ENCODE results near the gene THAP4. TPM values are rescaled to one million over a fixed set of nuclear protein-coding genes. Genes with fewer than 3 reads are reported as not detected.
A peak's percentile ranks its signal among the peaks of the same experiment; 100 is the strongest.

The THAP4 gene
- total RNA-seq, 1 experiment from 2014 or later: 88.6 TPM

DNA sequence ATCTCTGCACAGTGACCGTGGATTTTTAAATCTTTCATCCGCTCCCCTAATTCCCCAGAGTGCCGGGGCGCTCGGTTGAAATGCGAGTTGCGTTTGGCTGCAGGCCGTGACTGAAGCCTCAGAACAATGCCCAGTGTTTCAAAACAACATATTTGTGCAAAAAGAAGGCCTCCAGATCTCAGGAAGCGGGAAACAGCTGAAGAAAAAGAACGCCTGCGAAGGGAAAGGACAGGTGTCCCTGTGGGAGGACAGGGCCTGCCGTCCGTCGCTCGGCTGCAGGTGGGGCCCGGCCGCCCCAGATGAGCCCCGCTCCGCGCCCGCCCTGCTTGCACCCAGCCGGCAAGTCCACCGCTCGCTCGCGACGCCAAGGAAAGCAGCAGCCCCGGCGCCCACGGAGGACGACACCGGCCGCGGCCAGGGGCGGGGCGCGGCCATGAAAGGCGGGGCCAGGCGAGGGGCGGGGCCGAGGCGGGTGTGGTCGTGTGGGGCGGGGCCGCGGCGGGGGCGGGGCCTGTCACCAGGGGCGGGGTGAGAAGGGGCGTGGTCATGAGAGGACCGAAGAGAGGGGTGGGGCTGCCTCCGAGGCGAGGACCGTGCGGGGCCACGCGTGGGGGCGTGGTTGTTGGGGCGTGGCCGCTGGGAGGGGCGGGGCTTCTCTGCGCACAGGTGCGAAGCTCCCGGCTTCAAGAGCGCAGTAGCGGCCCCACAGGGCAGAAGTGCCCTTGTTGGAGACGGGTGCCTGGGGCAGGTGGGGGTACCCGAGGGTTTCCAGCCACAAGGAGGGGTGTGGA, 96.0 kb downstream of the THAP4 start (continued):
- TF ChIP-seq, protein P1, sequence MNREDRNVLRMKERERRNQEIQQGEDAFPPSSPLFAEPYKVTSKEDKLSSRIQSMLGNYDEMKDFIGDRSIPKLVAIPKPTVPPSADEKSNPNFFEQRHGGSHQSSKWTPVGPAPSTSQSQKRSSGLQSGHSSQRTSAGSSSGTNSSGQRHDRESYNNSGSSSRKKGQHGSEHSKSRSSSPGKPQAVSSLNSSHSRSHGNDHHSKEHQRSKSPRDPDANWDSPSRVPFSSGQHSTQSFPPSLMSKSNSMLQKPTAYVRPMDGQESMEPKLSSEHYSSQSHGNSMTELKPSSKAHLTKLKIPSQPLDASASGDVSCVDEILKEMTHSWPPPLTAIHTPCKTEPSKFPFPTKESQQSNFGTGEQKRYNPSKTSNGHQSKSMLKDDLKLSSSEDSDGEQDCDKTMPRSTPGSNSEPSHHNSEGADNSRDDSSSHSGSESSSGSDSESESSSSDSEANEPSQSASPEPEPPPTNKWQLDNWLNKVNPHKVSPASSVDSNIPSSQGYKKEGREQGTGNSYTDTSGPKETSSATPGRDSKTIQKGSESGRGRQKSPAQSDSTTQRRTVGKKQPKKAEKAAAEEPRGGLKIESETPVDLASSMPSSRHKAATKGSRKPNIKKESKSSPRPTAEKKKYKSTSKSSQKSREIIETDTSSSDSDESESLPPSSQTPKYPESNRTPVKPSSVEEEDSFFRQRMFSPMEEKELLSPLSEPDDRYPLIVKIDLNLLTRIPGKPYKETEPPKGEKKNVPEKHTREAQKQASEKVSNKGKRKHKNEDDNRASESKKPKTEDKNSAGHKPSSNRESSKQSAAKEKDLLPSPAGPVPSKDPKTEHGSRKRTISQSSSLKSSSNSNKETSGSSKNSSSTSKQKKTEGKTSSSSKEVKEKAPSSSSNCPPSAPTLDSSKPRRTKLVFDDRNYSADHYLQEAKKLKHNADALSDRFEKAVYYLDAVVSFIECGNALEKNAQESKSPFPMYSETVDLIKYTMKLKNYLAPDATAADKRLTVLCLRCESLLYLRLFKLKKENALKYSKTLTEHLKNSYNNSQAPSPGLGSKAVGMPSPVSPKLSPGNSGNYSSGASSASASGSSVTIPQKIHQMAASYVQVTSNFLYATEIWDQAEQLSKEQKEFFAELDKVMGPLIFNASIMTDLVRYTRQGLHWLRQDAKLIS (CRISPR knock-in tag; IDR thresholded peaks at IDR 0.05; ENCODE audit: borderline replicate concordance): no peak
- TF ChIP-seq ETV6 (CRISPR knock-in tag; IDR thresholded peaks at IDR 0.05) (0 out of 2 replicates have a peak, but pooled peaks have one; percentile 77), ATF2 (CRISPR knock-in tag; IDR thresholded peaks at IDR 0.05; ENCODE audit: borderline replicate concordance, low read depth) (no peak), HMGA2 (CRISPR knock-in tag; IDR thresholded peaks at IDR 0.05) (no peak), JAZF1 (CRISPR knock-in tag; IDR thresholded peaks at IDR 0.05) (no peak), E2F1 (CRISPR knock-in tag; IDR thresholded peaks at IDR 0.05) (no peak), FOXK1 (CRISPR knock-in tag; IDR thresholded peaks at IDR 0.05) (no peak), MYBL2 (CRISPR knock-in tag; IDR thresholded peaks at IDR 0.05) (peak; percentile 64; the same call in 1 of the 2 replicates), RORB (CRISPR knock-in tag; IDR thresholded peaks at IDR 0.05) (no peak), OVOL2 (CRISPR knock-in tag; IDR thresholded peaks at IDR 0.05; ENCODE audit: borderline replicate concordance) (no peak), NFE2L1 (CRISPR knock-in tag; IDR thresholded peaks at IDR 0.05) (no peak), ZNF263 (CRISPR knock-in tag; IDR thresholded peaks at IDR 0.05; ENCODE audit: low read depth) (no peak), TEAD1 (CRISPR knock-in tag; IDR thresholded peaks at IDR 0.05) (no peak), GABPB1 (CRISPR knock-in tag; IDR thresholded peaks at IDR 0.05) (no peak), TCF7 (CRISPR knock-in tag; IDR thresholded peaks at IDR 0.05; ENCODE audit: low read depth) (no peak), FOXP4 (CRISPR knock-in tag; IDR thresholded peaks at IDR 0.05) (no peak), KAT7 (CRISPR knock-in tag; IDR thresholded peaks at IDR 0.05; ENCODE audit: borderline replicate concordance) (no peak), EMX1 (CRISPR knock-in tag; IDR thresholded peaks at IDR 0.05) (no peak), ZNF232 (CRISPR knock-in tag; IDR thresholded peaks at IDR 0.05) (0 out of 2 replicates have a peak, but pooled peaks have one; percentile 33), ZNF138 (CRISPR knock-in tag; conservative IDR thresholded peaks at IDR 0.05) (no peak; the same call in 1 of the 2 replicates)
- TF ChIP-seq, protein P2, sequence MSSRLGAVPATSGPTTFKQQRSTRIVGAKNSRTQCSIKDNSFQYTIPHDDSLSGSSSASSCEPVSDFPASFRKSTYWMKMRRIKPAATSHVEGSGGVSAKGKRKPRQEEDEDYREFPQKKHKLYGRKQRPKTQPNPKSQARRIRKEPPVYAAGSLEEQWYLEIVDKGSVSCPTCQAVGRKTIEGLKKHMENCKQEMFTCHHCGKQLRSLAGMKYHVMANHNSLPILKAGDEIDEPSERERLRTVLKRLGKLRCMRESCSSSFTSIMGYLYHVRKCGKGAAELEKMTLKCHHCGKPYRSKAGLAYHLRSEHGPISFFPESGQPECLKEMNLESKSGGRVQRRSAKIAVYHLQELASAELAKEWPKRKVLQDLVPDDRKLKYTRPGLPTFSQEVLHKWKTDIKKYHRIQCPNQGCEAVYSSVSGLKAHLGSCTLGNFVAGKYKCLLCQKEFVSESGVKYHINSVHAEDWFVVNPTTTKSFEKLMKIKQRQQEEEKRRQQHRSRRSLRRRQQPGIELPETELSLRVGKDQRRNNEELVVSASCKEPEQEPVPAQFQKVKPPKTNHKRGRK (CRISPR knock-in tag; IDR thresholded peaks at IDR 0.05; ENCODE audit: borderline replicate concordance): no peak
- TF ChIP-seq, protein P3, sequence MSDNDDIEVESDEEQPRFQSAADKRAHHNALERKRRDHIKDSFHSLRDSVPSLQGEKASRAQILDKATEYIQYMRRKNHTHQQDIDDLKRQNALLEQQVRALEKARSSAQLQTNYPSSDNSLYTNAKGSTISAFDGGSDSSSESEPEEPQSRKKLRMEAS (CRISPR knock-in tag; IDR thresholded peaks at IDR 0.05): peak; percentile 89
- TF ChIP-seq, protein P4, sequence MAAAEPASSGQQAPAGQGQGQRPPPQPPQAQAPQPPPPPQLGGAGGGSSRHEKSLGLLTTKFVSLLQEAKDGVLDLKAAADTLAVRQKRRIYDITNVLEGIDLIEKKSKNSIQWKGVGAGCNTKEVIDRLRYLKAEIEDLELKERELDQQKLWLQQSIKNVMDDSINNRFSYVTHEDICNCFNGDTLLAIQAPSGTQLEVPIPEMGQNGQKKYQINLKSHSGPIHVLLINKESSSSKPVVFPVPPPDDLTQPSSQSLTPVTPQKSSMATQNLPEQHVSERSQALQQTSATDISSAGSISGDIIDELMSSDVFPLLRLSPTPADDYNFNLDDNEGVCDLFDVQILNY (CRISPR knock-in tag; IDR thresholded peaks at IDR 0.05): no peak
- TF ChIP-seq, protein P5, sequence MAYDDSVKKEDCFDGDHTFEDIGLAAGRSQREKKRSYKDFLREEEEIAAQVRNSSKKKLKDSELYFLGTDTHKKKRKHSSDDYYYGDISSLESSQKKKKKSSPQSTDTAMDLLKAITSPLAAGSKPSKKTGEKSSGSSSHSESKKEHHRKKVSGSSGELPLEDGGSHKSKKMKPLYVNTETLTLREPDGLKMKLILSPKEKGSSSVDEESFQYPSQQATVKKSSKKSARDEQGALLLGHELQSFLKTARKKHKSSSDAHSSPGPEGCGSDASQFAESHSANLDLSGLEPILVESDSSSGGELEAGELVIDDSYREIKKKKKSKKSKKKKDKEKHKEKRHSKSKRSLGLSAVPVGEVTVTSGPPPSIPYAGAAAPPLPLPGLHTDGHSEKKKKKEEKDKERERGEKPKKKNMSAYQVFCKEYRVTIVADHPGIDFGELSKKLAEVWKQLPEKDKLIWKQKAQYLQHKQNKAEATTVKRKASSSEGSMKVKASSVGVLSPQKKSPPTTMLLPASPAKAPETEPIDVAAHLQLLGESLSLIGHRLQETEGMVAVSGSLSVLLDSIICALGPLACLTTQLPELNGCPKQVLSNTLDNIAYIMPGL (CRISPR knock-in tag; IDR thresholded peaks at IDR 0.05): no peak

All from WTC11 (cell line).